Stimulated activated CD4-positive, alpha-beta T cell treated with anti-CD3 and anti-CD28 coated beads, Interleukin-4, amount 100 ng/mL, for 24 hours (primary cell): ENCODE results near the gene STARD10.
"Not testable (repeated sequence)": the region's sequence is repeated elsewhere in the genome, so short reads cannot be mapped to it uniquely, and the experiment has no call there.

ENCODE experiments used
- DNase-seq: peaks from one replicate; pipeline ENCODE4 v3.0.0-alpha.2; 2020

Gene STARD10, protein sequence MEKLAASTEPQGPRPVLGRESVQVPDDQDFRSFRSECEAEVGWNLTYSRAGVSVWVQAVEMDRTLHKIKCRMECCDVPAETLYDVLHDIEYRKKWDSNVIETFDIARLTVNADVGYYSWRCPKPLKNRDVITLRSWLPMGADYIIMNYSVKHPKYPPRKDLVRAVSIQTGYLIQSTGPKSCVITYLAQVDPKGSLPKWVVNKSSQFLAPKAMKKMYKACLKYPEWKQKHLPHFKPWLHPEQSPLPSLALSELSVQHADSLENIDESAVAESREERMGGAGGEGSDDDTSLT

DNA sequence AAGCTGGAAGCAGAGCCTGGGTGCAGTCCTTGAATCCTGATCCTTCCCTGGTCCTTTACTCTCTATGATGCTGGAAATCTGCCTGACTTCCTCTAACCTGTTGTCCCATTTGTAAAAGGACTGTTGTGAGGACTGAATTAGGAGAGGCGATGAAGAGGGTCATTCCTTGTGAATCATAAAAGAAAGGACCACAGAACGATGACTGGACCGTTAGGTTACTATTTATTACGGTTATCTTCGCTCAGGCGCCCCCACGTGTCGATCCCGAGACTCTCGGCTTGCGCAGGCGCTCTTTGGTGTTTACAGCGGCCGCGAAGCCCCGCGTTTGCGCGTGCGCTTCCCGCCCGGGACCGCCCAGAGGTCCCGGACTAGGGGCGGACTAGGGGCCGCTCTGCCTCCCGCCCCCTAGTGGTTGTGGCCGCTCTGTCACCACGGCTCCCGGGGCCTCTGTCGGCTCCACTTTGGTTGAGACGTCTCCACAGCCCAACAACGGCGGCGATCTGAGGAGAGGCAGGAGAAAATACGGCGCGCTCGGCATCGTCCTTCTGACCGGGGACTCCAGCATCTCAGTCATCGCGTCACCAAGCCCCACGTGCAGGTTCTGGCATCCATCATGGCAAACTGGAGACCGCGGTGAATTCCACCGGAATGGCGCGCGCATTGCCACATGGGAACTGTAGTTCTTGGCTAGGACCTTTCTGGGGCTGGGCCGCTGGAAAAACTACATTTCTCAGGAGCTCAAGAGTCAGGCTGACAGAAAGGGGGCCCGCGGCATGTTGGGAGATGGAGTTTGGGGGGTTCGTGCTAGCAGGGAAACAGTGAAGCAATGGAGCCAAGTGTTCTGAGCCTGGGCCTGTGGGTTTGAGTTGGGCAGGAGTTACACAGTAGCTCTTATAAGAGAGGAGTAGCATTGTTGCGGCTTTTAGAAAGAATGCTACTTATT lies at the start of gene STARD10:
Gene STARD10, minus strand, starts transcription at position 623 of the 943 bp plus-strand sequence. CDS start 12,866 bp downstream, outside the sequence.
- DNase-seq: peak; percentile 93

DNA sequence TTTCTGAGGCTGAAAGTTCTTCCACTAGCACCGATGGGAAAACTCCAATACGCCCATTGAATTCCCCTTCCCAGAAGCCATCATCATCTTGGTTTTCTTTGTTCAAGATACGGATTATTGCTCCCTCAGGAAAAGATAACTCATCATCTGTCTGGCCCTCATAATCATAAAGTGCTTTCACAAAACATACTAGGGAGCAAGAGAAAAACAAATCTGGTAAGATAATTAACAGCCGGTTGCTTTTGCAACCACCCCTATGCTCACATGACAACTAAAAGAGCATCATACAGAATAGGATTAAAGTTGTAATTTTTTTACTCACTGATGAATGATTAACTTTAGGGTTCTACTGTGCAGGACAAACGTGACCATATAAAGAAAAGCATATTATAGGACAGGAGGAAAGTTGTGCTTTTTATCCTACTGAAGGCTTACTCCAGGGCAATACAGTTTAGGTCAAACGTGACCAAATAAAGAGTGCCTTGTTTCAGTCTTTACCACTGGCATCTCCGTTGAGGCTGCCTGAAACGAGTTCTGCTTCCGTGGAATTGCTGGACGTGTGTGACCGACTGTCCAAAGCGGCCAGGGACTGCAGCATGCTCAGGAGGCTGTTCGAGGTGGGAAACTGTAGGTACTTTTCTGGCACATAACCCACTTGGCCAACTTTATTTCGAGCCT lies 48.9 kb upstream of the STARD10 start:
- no peak for DNase-seq

DNA sequence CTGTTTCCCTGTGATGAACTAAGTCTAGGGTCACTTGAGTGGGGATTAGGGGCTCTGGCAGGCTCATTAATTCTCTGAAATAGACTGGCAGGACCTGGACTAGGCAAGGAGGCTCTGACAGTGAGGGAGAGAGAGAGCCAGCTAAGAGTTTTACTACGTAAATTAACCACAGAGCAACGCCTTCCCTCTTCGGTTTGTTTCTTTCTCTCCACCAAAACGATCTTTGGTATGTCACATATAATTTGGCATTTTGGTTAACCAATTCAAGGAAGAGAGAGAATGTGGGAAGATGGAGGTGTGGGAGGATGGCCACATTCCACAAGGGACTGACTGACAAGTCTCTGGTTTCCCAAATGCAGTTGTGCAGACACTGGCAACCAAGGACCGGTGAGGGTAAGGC lies 48.3 kb upstream of the STARD10 start:
- DNase-seq: no peak

DNA sequence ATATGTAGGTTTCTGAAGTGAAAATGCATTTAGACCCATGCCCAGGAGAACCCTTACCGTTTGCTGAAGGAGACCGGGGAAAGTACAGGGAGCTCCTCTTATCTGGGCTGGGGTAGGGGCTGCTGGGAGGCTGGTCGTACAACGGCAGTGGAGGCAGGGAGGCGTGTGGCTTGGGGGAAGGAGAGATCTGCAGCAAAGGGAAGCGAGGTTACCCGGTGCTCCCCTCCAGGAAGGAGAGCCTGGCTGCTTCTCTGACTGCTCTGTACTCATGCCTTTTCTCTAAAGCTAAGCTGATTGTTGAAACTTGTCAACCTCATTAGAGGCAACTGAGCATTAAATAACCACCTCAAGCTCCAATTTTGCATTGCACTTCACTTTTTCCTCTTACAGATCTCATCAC lies 47.5 kb upstream of the STARD10 start:
- DNase-seq: no peak

DNA sequence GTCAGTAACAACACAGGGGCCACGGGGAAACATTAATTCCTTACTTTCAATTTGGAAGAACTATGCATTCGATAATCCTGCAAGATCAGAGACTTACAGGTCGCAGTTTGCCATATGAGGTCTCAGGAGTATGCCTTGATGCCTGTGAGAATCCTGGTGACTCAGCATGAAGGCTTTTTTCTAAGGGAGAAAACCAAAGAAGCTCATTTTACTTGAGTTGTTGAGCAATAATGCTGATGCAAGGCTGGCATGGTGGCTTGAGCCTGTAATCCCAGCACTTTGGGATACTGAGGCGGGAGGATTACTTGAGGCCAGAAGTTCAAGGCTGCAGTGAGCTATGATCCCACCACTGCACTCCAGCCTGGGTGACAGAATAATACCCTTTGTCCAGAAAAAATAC lies 46.9 kb upstream of the STARD10 start:
- DNase-seq: no peak

DNA sequence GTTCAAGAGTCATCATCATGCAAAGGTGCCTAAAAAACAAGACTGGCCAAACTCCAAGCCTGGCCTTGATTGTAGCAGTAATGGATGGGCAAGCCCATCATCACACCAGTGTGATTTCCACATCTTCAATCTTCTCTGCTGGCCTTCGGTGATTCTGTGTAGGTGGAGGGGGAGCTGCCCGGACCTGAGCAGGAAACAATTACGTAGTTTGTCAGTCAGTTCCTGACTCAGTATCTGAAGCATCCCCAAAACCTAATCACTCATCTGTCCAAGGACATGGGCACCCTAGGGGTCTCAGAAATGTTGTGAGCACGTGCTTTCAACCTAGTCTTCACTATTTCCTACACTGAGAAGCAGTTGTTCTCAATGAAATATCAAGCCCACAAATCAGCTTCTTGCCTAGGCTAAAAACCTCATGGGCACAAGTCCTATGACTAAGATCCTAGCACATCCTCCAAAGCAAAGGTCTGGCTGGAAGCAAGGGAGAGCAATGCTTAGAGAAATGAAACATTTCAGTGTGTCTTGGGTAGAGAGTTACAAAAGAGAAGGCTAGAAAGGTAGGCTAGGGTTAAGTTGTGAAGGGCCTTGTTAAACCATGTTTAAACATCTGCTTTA lies 45.0 kb upstream of the STARD10 start:
- DNase-seq: no peak

DNA sequence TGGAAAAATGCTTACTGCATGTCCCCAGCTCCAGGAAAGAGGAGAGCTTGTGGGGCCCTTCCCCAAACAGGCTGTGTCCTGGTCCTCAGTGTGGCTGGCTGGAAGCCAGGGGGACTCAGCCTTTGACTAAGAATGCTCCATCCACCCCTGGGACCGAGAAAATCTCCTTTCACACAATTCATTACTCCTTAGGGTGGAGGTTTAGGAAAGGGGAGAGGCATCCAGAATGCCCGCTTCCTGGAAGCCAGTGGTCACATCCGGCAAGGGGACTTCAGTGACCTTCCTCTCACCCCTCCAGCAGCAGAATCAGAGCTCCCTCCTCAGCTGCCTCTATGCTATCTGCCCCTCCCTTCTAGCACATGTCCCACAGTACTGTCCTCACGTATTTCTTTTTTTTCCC lies 42.3 kb upstream of the STARD10 start:
- no peak for DNase-seq

DNA sequence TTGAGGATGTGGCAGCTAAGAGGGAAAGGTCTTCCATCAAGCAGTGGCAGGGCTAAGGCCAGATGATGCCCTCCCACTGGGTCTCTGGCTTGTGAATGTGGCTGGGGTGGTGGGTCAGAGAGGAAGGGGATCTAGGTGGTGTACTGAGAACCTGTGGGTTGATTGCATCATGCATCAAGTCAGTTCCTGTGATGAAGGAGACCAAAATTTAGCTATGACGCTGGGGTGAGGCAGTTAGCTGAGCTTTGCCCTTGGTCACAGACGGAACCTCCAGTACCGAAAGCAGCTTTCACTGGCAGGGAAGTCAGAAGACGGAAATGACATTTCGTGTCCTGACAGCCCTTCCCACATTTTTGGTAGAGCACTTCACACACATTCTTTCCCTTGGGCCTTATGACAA lies 41.1 kb upstream of the STARD10 start:
- DNase-seq: no peak

DNA sequence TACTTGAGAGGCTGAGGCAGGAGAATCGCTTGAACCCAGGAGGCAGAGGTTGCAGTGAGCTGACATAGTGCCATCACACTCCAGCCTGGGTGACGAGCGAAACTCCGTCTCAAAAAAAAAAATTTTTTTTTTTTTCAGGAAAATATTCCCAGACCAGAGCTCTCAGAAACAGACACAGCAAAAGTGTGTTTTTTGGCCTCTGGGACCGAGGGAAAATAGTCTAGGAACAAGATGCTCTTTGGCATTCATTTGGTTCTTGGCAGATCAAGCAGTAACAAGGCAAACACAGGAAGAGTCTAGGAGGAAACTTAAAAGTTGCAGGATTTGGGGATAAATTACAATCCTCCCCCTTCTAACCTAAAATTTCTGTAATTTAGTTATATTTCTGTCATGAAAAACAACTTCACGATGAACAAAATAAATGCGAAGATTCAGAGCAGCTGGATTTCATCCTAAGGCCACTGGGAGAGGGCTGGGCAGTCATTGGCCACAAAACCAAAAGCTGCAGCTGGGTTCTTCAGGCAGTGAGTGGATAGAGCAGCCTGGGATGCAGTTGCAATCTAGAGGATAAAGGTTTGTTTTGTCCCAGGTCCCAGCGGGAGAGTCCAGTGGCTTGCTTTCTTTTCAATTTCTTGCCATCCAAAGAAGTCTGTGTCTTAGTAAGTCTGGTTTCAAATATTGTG lies 40.1 kb upstream of the STARD10 start:
- no peak for DNase-seq

DNA sequence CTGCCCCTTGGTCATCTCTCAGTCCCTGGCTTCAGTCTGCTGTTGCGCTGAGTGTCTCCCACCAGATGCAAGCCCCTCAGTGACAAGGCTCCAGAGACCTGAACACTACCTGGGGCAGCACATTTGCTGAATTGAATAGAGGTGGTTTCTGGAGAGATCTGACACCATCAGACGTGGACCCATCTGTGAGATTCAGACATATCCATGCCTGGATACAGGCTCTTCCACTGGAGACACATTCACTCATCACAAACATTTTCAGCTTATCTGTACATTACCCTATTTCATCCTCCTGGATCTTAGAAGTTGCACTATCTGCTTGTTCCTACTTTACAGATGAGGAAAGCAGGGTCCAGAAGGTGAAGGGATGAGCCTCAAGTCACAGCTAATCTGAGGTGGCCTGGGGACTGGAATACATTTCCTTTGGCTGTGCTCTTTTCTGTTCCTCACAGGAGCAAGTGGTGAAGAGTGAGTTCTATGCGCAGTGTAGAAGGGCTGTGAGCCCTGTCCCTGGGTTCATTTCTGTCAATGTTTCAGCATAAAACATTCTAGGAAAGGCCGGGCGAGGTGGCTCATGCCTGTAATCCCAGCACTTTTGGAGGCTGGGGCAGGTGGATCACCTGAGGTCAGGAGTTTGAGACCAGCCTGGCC lies 39.4 kb upstream of the STARD10 start:
- no peak for DNase-seq

DNA sequence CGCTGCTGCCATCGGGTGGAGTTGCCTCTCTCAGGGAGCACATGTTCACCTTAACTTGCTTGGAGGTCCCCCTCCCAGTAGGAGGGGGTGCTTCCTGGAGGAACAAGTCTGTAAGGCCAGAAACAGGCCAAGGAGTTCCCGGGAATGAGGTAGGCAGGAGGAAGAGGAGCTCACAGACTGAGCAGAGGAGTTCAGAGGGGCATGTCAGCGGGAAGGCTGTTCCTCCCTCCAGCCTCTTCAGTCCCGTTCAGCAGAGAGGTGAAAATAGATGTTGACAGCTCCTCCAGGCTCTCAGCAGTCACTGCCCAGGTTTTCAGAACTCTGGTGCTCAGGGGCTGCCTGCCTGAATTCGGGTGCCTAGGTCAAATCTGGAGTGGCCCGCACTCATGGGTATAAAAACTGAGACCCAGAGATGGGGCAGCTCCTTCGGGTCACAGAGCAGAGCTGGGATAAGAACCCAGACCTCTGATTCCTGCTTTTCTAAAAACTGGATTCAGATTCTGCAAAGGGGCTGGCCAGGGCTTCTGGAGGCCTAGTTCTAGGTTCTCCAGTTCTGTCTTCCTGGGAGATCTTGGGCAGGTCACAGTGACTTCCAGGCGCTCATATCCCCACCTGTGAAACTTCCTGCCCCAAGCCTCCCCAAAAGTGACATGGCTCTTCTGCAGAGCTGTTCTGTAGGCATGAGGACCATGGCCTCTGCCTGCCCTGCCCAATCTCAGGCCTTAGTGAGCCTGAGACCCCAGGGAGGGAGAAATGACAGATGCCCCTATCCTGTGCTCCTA lies 38.6 kb upstream of the STARD10 start:
- DNase-seq: no peak

DNA sequence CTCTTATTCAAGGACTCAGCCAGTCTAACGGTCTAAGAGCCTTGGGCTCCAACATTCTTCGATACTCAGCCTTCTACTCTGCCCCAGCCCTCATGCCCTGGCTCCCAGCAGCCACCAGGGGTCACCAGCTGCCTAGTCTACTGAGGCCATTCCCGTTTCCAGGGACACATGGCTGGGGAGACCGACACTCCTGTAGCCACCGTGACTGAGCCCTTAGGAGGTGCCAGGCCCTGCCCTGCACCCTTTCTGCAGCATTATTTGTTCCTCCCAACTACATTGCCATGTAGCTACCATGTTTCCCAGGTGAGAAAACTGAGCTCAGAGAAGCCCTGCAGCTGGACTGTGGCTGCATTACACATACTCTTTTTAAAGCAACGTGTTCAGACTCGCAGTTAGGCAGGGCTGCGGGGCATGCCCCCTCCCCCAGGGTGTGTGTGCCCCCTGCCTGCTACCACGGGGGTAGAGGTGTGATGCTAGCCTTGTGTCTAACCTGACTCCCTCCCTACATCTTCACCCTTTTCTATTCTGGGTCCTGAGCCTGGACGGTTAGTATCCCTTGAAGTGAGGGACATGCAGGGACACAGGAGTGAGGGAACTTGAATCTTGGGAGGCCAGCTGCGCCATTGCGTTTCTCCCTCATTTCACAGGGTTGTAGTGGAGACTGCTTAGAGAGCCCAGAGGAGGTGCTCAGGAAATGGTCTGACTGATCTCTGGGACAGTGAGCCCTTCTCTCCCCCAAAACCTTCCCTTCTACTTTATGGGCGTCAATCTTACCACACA lies 37.9 kb upstream of the STARD10 start:
- DNase-seq: peak; percentile 67

DNA sequence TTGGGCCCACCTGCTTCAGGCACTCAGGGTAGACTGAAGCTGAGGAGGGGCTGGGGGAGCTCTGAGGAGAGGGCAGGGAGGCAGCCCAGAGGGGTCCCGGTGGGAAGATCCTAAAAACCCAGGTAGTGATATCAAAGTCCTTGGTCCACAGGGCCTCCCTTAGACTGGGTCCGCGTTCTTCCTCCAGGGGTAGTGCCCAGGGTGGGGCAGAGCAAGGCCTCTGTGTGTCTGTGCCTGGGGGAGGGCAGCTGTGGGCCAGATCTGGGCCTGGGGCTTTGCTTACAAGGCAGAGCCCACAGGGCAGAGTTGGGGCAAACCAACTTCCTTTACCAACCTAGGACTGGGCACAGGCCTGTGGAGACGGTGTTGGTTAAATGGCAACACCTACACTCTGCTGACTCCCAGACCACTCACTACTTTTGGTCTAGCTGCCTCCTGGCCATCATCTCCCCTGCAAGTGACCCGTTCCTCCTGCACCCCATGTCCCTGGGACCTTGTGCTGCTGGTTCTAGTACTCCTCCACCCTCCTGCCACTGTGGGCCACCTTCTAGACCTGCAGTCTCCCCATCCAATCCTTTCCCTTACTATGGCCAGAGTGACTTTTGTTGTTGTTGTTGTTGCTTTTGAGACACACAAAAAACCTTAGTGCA lies 36.2 kb upstream of the STARD10 start:
- DNase-seq: no peak

DNA sequence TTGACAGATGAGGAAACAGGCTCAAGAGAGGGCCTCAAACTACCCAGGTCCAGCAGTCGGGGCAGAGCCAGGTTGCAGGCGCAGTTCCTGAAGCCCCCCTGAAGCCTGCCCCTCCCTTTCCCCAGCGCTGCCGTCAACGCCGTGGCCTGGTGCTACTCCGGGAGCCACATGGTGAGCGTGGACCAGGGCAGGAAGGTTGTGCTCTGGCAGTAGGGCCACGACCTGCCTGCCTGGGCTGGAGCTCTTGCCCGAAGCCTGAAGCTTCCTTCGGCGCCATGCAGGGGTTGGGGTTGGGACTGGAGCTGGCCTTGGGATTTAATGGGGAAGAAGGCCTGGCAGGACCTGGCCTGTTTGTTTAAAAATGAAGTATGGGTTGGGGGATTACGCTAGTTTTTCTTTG lies 35.3 kb upstream of the STARD10 start:
- no peak for DNase-seq

DNA sequence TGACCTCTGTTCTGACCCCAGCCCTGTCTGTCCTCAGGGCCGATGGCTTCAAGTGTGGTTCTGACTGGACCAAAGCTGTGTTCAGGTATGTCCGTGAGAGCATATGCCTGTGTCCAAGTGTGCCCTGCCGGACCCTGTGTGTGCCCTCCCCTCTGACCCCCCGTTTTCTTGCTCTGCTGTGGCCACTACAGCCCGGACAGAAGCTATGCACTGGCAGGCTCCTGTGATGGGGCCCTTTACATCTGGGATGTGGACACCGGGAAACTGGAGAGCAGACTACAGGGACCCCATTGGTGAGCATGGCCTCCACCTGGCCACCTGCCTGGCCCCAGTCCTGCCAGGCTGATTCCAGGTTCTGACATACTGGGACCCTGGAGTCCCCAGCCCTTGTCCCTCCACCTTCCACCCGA lies 34.9 kb upstream of the STARD10 start:
- DNase-seq: no peak

DNA sequence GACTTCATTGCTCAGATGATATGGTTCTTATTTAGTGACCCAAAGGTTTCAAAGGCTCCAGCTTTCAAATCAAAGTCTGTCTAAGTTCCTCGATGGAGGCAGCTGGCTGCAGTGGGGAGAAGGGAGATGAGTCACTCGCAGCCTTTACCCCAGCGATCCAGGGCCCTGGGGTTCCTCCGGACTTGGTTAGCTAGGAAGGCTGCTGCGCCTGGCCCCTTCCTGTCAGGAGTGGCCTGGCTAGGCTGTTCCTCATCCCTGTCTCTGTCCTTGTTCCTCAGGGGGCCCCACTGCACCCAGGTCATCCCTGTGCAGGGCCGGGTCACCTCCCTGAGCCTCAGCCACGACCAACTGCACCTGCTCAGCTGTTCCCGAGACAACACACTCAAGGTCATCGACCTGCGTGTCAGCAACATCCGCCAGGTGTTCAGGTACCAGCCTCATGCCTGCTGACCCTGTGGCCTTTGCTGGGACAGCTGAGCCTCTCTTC lies 34.3 kb upstream of the STARD10 start:
- DNase-seq: no peak

DNA sequence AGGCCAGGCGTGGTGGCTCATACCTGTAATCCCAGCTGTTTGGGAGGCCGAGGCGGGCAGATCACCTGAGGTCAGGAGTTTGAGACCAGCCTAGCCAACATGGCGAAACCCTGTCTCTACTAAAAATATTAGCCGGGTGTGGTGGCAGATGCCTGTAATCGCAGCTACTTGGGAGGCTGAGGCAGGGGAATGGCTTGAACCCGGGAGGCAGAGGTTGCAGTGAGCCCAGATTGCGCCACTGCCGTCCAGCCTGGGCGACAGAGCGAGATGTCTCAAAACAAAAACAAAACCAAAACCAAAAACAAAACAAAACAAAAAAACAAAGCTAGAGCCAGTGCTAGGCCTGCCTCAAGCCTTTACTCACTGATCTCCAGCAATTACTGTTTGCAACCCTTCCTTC lies 33.8 kb upstream of the STARD10 start:
- not testable (repeated sequence) for DNase-seq

DNA sequence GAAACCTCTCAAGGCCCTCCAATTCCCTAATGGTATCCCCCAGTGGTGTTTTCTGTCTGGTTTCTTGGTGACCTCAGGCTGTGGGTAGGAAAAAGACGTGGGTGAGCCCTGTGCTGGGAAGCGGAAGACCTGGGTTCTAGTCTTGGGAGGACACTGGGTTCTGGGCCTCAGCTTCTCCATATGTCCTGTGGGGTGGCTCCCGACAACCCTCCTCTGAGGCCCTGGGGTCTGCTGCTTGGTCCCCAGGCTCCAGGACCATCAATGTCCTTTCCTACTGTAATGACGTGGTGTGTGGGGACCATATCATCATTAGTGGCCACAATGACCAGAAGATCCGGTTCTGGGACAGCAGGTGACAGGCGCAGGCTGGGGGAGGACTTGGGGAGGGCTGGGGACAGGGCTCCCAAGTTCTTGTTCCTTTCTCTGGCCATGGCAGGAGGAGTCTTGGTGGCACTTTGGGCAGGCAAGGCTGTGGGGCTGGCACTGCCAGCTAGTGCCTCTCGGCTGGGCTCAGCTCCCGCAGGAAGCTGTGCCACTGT lies 33.2 kb upstream of the STARD10 start:
- no peak for DNase-seq
